Measurements from ENCODE around the gene KRTAP23-1.

KRTAP23-1 gene

DNA sequence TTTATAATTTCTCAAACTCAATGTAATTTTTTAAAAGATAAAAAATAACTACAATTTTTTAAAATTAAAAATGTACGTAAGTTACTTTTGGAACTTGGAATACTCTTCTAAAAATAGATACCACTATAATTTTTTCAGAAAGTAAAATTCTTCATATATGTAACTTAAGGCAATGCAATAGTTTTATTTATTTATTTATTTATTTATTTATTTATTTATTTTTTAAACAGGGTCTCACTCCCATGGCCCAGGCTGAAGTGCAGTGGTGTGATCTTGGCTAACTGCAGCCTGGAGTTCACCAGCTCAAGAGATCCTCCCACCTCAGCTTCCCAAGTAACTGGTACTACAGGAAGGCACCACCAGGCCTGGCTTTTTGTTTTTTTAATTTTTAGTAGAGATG is 3.1 kb upstream of the KRTAP23-1 start:
- no peak for DNase-seq (ENCODE audit: low spot score)
- TF ChIP-seq, protein P1, sequence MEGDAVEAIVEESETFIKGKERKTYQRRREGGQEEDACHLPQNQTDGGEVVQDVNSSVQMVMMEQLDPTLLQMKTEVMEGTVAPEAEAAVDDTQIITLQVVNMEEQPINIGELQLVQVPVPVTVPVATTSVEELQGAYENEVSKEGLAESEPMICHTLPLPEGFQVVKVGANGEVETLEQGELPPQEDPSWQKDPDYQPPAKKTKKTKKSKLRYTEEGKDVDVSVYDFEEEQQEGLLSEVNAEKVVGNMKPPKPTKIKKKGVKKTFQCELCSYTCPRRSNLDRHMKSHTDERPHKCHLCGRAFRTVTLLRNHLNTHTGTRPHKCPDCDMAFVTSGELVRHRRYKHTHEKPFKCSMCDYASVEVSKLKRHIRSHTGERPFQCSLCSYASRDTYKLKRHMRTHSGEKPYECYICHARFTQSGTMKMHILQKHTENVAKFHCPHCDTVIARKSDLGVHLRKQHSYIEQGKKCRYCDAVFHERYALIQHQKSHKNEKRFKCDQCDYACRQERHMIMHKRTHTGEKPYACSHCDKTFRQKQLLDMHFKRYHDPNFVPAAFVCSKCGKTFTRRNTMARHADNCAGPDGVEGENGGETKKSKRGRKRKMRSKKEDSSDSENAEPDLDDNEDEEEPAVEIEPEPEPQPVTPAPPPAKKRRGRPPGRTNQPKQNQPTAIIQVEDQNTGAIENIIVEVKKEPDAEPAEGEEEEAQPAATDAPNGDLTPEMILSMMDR (IDR thresholded peaks at IDR 0.05; ENCODE audit: extremely low read depth, missing control alignments) = no peak

DNA sequence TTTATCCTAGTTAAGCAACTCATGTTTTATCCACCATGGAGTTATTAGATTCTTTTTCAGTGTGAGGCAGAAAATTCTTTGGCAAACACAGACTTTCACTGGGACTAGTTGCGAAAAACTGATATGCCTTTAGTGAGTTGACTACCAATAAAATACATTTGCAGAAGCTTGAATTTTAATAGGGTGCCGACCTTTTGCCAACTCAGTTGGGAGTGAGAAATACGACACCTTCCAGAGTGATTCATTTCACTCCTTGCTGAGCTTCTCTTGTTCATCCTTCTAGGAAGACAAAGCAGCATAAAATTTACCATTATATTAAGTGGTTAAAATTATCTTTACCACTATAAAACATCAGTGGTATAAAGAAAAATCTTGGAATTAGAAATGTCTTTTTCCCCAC is 1.2 kb upstream of the KRTAP23-1 start:
- no peak for DNase-seq (ENCODE audit: low spot score)
- TF ChIP-seq, protein P1 (IDR thresholded peaks at IDR 0.05; ENCODE audit: extremely low read depth, missing control alignments) = no peak

DNA sequence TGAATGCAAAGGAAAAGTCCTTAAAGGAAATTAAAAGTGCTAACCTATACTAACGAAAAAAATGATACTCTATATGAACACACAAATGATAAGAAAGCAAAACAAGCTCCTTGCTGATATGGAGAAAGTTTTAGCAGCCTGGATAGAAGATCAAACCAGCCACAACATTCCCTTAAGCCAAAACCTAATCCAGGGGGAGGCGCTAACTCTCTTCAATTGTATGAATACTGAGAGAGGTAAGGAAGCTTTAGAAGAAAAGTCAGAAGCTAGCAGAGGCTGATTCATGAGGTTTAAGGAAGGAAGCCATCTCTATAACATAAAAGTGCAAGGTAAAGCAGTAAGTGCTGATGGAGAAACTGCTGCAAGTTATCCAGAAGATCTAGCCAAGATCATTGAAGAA is 3.4 kb downstream of the KRTAP23-1 start:
- TF ChIP-seq, protein P1 (IDR thresholded peaks at IDR 0.05; ENCODE audit: extremely low read depth, missing control alignments) = no peak
- DNase-seq (ENCODE audit: low spot score) = no peak

- peak; percentile 4 for DNase-seq (ENCODE audit: low spot score)
- TF ChIP-seq, protein P1 (IDR thresholded peaks at IDR 0.05; ENCODE audit: extremely low read depth, missing control alignments) = peak; percentile 47
Measured at GRCh38 chr21:30340714-30341573, 7.5 kb downstream of the KRTAP23-1 start.

DNA sequence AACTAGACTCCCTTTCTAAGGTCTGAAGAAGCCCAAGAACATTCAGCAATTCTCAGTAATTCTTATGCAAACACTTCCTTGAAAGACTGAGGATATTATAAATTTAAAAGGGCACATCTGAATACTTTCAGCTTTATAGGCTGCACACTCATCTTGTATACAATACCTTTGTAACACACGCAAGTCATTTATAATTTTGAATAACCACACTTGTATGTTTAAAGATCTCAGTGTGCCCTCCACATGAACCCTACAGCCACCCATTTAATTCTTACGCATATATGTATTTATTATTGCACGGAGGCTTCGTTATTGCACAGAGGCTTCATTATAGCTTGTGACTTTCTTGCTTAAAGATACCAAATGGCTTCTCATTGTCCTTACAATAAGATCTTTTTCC is 9.7 kb downstream of the KRTAP23-1 start:
- TF ChIP-seq, protein P1 (IDR thresholded peaks at IDR 0.05; ENCODE audit: extremely low read depth, missing control alignments) = no peak
- no peak for DNase-seq (ENCODE audit: low spot score)

DNA sequence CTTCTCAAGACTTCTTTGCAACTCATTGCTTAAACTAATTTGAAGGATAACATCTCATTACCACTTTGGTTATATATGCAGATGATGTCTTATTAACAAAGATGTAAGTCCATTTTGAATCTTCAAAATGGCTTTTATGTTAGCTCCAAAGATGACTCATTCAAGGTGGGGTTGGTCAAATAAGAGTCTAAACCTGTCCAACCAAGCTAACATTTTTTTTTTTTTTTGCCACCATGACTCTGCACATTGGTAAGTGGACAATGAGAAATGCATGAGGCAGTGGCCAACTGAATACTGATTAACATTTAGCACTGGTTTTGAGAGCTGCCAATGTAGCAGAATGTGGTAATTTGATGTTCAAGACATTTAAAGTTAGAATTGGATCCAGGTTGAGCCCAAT is 10.6 kb downstream of the KRTAP23-1 start:
- TF ChIP-seq, protein P1 (IDR thresholded peaks at IDR 0.05; ENCODE audit: extremely low read depth, missing control alignments) = no peak
- no peak for DNase-seq (ENCODE audit: low spot score)

GRCh38 chr21:30337276-30337744 is 11.1 kb downstream of the KRTAP23-1 start, which contains the start of gene KRTAP27-1:
Gene KRTAP27-1, minus strand, starts transcription at chr21:30337694. Its CDS starts 26 bp downstream, at chr21:30337668.
- TF ChIP-seq, protein P1 (IDR thresholded peaks at IDR 0.05; ENCODE audit: extremely low read depth, missing control alignments) = no peak
- DNase-seq (ENCODE audit: low spot score) = no peak
